OCI-LY1 (cell line): ENCODE measurements around the gene PDCD1LG2.

Experiments used
- EZH2 ChIP-seq: fragments of 200-600 bp; sonication (generic), shearing (Covaris generic); IDR thresholded peaks from 2 replicates; pipeline ENCODE4 v1.8.0; 2017; ENCODE audit warnings: borderline replicate concordance, mixed run types, mild to moderate bottlenecking, antibody characterized with exemption, low read length, moderate library complexity, mixed read lengths
- TF ChIP-seq, protein P1 (sequence below): fragments of 200-600 bp; sonication (generic), shearing (Covaris generic); IDR thresholded peaks from 2 replicates; pipeline ENCODE4 v1.5.1; 2017; ENCODE audit warnings: mild to moderate bottlenecking, antibody characterized with exemption, low read length, moderate library complexity, mixed read lengths

DNA sequence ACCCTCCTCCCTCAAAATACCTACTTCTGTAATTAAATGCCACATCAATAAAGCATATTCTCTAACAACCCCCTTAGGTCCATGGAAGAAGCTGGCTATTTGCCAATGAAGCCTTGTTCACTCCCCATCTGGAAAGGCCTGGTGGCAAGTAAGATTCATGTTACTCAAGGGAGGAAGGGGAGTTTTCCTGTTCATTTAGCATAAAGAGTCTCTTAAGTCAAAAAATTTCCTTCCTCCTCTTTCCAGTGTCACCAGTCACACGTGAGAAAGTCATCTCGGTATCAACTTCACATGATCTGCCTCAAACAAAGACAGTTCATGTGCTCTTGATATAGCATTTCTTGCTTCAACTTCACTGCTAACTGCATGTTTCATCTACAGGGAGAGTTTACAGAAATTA is 85.8 kb downstream of the PDCD1LG2 start:
- no peak for TF ChIP-seq EZH2
- TF ChIP-seq, protein P1, sequence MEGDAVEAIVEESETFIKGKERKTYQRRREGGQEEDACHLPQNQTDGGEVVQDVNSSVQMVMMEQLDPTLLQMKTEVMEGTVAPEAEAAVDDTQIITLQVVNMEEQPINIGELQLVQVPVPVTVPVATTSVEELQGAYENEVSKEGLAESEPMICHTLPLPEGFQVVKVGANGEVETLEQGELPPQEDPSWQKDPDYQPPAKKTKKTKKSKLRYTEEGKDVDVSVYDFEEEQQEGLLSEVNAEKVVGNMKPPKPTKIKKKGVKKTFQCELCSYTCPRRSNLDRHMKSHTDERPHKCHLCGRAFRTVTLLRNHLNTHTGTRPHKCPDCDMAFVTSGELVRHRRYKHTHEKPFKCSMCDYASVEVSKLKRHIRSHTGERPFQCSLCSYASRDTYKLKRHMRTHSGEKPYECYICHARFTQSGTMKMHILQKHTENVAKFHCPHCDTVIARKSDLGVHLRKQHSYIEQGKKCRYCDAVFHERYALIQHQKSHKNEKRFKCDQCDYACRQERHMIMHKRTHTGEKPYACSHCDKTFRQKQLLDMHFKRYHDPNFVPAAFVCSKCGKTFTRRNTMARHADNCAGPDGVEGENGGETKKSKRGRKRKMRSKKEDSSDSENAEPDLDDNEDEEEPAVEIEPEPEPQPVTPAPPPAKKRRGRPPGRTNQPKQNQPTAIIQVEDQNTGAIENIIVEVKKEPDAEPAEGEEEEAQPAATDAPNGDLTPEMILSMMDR, result no peak
